GM12892 (cell line): ENCODE results near the gene PREX1.

Source experiments
- DNase-seq: peaks from one replicate; pipeline ENCODE4 v3.0.0; 2011; ENCODE audit not compliant: insufficient read length
- FAIRE-seq: peaks from 2 replicates; lab custom pipeline; 2011; peaks lifted over from hg19 to GRCh38; lab: Jason Lieb, UNC
- POLR2A ChIP-seq: IDR thresholded peaks from 2 replicates; pipeline ENCODE4 v1.6.1; 2011; ENCODE audit warnings: low read depth, low read length, control low read depth
- POLR2AphosphoS5 ChIP-seq: IDR thresholded peaks from 2 replicates; pipeline ENCODE4 v1.6.1; 2011; ENCODE audit warnings: low read depth, low read length, control low read depth
- TAF1 ChIP-seq: IDR thresholded peaks from 2 replicates; pipeline ENCODE4 v1.6.1; 2011; ENCODE audit warnings: low read depth, mild to moderate bottlenecking, control low read depth, low read length, borderline replicate concordance

The PREX1 gene

DNA sequence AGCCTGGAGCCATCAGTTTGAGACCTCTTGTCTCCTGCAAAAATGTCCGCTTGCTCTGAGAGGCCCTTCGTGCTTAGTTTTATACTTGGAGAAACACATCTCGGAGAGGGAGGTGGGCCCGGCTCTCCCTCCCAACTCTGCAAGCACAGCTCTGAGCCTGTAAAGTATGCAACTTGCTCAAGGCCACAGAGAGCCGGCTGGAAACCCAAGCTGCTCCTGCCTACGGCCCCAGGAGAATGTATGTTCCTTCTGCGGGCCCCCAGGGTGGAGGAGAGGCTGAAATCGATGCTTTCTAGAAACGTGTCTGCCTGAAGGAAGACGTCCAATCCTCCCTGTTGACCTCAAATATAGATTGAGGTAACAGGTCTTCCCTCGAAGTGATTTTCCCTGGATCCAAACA, 205.4 kb downstream of the PREX1 start:
- DNase-seq (no peak), FAIRE-seq (no peak)
- TF ChIP-seq TAF1, result no peak
- no peak for TF ChIP-seq POLR2A
- TF ChIP-seq POLR2AphosphoS5, result no peak

DNA sequence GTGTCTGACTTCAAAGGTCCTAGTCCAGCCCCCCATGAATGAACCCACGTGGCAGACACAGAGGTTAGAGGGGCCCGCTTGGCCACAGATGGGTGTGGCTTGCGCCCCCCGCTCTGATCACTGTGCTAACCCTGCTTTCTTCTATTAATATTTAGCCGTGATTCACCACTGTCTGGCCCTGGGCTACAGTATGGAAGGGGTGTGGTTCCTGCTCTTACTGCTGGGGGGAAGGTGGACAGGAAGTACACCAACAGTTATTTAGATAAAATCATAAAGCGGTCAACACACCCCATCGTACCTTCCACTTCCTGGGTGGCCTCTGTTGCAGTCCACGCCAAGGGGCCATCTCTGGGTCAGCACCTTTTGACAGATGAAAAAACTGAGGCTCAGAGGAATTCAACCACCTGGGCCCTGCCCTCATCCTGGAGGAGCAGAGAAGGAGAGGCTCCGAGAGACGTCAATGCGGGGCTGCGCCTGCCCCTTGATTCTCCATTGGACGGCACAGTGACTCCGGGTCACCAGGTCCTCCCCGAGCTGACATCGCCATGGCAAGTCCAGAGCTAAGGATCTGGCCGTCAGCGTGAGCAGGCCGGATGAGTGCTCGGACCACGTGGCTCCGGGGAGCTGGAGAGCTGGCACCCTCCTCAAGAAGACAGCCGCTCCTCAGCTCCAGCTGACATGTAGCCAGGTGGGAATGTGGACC, 206.3 kb downstream of the PREX1 start:
- DNase-seq (no peak), FAIRE-seq (no peak)
- TF ChIP-seq TAF1 (no peak), POLR2AphosphoS5 (no peak), POLR2A (no peak)

DNA sequence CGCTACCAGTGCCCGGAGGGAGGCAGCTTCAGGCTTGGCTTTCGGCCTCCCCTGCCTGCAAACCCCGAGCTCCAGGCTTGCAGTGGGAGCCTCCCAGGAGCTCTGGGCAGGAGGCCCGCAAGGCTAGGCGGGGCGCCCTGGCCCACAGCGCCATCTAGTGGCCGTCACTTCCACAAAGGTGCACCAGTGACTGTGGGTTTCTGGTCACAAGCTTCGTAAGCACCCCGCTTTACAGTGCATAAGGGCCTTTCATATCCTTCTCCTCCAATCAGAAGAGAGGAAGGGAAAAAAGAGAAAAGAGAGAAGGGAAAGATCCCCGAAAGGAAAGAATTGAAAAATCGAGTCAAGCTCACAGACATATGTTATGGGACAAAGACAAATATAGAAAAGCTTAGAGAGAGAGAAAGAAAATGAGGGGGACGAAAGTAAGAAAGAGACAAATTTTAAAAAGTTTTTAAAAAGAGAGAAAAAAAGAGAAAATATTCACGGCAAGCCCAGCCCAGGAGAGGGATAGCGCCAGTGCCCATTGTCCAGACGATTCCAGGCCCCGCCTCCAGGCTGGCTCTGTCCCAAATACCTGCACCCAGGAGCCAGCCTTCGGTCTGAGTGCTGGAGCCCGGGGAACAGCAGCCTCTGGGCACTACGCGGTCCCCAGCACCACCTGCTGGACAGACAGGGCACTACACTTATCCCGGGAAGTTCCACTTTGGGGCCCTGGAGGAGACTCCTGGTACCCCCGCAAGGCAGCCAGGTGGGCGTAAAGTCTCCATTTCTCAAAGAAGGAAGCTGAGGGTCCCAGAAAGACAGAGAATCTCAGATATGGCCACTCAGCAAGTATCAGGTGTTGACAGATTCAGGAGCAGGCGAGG, 207.1 kb downstream of the PREX1 start:
- FAIRE-seq, result peak; percentile 74
- peak; percentile 85 for DNase-seq
- no peak for TF ChIP-seq TAF1
- no peak for TF ChIP-seq POLR2AphosphoS5
- no peak for TF ChIP-seq POLR2A

DNA sequence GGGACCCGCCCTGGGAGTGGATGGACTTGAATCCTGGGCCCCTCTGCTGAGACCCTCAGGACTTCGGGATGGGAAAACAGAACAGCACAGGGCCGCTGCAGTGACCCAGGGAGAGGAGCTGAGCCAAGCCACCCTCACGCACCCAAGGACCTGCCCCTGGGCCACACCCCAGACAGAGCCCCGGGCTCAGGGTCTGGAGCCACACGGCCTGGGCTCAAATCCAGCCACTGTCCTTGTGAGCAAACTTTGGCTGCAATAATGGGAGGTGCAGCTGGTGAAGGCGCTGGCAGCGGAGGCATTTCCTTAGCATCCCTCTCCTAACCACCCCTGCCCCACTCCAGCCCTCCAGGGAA, 207.7 kb downstream of the PREX1 start:
- TF ChIP-seq POLR2A (no peak), TAF1 (no peak), POLR2AphosphoS5 (no peak)
- DNase-seq (no peak), FAIRE-seq (no peak)

DNA sequence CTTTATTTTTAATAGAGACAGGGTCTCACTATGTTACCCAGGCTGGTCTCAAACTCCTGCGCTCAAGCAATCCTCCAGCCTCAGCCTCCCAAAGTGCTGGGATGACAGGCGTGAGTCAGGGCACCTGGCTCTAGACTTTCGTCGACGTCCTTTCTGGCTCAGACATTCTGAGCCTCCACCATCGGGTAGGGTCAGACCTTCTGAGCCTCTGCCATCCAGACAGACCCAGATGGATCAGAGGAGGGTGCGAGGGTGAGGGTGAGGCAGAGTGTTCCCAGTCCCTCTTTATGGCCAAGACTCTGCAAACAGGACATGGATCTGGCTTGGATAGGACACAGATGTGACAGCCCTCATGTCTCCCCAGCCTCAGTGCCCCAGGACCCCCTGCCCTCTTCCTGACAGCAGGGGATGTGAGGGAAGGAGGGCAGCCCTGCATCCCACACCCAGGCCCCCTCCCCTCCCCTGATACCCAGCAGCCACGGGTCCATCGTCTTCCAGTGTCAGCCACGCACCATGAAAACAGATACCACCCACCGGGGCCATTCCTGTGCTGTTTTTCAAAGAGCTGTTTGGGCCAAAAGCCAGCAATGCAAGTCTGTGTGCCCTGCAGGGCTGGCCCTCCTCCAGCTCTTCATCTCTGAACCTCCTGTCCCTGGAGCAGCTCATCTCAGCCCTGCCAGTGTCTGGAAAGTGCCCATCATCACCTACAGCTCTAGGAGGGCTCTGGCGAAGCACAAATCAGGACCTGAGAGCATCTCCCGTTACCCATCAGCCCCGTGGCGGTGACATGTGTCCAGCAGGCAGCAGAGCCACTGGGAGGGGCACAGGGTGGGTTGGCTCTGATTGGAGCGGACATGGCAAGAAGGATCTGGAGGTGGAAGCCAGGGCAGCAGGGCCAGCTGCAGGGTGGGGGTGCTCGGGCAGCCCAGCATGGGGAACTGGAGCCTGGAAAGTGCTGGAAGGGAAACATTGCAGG, 208.4 kb downstream of the PREX1 start:
- TF ChIP-seq POLR2AphosphoS5 (no peak), POLR2A (no peak), TAF1 (no peak)
- no peak for DNase-seq
- no peak for FAIRE-seq

DNA sequence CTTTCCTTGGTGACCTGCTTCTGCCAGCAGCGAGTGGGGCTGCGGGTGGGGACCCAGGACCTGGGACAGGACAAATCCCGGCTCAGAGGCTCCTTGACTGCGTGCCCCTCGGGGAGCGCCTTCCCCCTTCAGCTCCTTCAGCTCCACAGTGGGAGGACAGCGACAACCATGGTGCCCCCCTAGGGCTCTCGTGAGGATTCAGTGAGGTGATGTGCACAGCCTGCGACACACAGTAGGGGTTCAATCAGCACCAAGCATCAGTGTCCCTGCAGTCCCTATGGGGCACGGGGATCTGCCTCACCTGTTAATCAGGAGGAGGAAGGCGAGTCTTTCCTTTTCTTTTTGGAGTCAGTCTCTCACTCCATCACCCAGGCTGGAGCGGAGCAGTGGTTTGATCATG, 209.2 kb downstream of the PREX1 start:
- DNase-seq (no peak), FAIRE-seq (no peak)
- TF ChIP-seq TAF1, result no peak

DNA sequence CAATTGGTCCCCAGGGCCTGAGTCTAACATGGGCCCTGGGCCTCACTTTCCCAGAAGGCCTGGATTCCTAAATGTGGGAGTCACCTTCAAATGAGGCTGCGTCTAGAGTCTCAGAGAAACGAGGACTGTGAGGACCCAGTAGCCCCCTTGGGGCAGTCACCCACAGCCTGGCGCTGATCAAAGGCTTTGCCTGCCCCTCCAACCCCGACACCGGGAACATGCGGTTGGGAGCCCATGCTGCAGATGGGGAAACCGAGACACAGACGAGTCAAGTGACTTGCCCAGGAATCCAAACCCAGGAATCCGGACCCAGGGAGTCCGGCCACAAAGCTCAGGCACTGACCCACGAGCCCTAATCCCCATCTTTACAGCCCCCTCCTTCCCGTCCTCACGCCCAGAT, 209.7 kb downstream of the PREX1 start:
- TF ChIP-seq TAF1 (no peak), POLR2A (no peak), POLR2AphosphoS5 (no peak)
- FAIRE-seq, result no peak
- no peak for DNase-seq

DNA sequence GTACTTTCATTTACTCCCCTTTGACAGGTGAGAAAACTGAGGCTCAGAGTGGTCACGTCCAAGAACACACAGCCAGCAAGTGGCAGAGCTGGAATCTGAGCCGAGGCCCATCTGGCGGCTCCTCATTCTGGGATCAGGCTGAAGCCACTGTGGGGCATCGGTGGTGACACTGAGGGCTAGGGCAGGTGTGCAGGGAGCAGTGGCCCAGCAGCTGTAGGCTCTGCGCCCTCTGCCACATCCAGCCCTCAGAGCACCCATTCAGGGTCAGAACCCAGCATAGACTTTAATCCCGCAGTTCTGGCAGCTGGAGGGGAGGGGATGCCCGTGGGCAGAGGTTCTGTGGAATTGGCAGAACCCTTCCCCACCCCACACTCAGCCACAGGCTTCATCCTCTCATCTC, 210.3 kb downstream of the PREX1 start:
- FAIRE-seq (no peak), DNase-seq (no peak)
- TF ChIP-seq POLR2A (no peak), POLR2AphosphoS5 (no peak), TAF1 (no peak)

DNA sequence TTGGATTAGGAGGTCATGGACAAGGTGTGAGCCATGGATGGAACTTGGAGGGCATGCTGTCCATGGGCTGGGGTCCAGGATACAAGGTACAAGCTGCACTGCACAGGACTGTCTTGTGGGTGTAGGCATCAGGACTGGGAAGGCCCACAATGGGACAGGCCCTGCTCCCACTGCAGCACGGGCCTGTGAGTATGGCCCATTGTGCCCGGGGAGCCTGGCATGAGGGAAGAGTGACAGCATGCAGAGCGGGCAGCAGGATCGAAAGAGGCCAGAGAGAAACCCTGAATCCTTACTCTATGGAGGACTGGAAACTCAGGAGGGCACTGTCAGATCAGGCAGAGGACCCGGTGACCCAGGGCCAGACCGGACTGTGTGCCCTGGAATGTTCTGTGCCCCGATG, 211.3 kb downstream of the PREX1 start:
- no peak for TF ChIP-seq TAF1
- no peak for TF ChIP-seq POLR2AphosphoS5
- no peak for TF ChIP-seq POLR2A
- DNase-seq, result no peak
- FAIRE-seq, result no peak

DNA sequence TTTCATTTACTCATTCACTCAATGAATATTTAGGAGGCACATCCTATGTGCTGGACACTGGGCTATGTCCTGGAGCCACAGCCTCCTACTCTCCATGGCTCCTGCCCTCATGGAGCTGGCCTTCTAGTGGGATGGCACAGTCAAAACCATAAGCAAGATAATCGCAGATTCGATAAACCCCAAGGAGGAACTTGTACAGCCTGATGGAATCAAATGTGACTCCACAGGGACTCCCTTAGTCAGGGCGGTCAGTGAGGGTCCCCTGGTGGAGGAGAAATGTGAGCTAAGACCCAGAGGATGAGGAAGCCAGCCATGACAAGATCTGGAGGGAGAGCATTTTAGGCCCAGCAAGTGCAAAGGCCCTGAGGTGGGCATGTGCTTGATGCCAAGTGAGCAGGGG, 211.9 kb downstream of the PREX1 start:
- no peak for DNase-seq
- no peak for FAIRE-seq
- no peak for TF ChIP-seq POLR2A
- TF ChIP-seq POLR2AphosphoS5, result no peak
- no peak for TF ChIP-seq TAF1

DNA sequence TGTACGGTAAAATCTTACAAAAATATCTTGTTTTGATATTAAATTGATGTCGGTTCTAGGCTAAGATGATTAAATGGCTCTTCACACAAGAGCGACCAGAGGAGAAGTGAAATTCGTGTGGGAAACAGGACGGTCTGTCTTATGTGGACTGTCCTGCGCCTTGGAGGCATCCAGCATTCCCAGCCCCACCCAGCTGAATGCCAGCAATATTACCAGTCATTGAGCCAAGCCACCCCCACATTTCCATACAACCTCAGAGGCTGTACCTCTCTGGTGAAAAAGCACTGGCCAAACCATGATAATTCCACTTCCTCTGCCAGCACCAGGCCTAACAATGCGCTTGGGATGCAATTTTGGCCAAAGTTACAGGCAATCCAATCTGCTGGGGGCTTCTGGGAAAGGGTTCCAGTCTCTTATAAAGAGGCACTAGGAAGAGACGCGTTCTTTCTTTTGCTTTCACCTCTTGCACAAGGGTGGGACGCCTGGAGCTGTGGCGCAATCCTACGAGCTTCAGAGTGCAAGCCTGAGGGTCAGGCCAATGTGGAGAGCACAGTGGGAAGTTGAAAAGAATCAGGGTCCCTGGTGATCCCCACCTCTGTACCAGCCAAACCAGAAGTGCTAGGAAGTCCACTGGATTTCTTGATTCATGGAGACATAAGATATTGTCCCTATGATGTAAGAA, 213.1 kb downstream of the PREX1 start:
- no peak for TF ChIP-seq POLR2AphosphoS5
- TF ChIP-seq TAF1, result no peak
- TF ChIP-seq POLR2A, result no peak
- no peak for DNase-seq
- FAIRE-seq, result no peak
